Left lung (tissue), 10 donors: ENCODE results near the gene RIGI. TPM values are rescaled to one million over a fixed set of nuclear protein-coding genes. Genes with fewer than 3 reads are reported as not detected.

Source experiments
- ATAC-seq: fragments of 200-7000 bp; cut with Tn5 transposase; one replicate; pipeline ENCODE4 v1.9.1; 2020; ENCODE audit warnings: moderate library complexity
- DNase-seq, 4 donors: peaks; one replicate each; pipeline ENCODE4 v3.0.0-alpha.2; 2013 to 2020
- H3K27ac ChIP-seq, 2 donors: fragments of 200-600 bp; sonication (generic) in 1 of 2; one replicate each; pipeline versions ENCODE4 v1.5.0 to v1.8.0; 2020 to 2021
- H3K27me3 ChIP-seq, 2 donors: fragments of 200-600 bp; sonication (generic) in 1 of 2; one replicate each; pipeline versions ENCODE4 v1.5.0 to v1.8.0; 2020 to 2021
- H3K36me3 ChIP-seq, 2 donors: fragments of 200-600 bp; sonication (generic) in 1 of 2; one replicate each; pipeline versions ENCODE4 v1.5.0 to v1.8.0; 2020 to 2021
- H3K4me1 ChIP-seq, 2 donors: fragments of 200-600 bp; one replicate each; pipeline ENCODE4 v1.8.0; 2021
- H3K4me3 ChIP-seq, 2 donors: fragments of 200-600 bp; sonication (generic) in 1 of 2; one replicate each; pipeline versions ENCODE4 v1.5.0 to v1.8.0; 2020 to 2021; ENCODE audit warnings: mild to moderate bottlenecking in 1 of 2
- H3K9me3 ChIP-seq, 2 donors: fragments of 200-600 bp; sonication (generic) in 1 of 2; one replicate each; pipeline versions ENCODE4 v1.5.0 to v1.8.0; 2020 to 2021
- CTCF ChIP-seq, 2 donors: fragments of 200-600 bp; sonication (generic) in 1 of 2; IDR thresholded peaks; one replicate each; pipeline versions ENCODE4 v1.5.0 to v1.8.0; 2021; ENCODE audit warnings: antibody characterized with exemption in 2 of 2
- intact Hi-C, 2 donors: fragments of 100-400 bp; cut with DNase I; formaldehyde crosslinking; loops; one replicate each; pipeline versions ENCODE4 v1.11.2 to v1.14.2; 2022
- polyA plus RNA-seq, 6 donors: library from polyadenylated mRNA; unstranded; fragments of 120-200 nt; gene quantifications; one replicate each; pipeline ENCODE4 v1.2.1, GENCODE V29; 2013; ENCODE audit not compliant: insufficient read length in 6 of 6
- total RNA-seq, 2 donors: library from RNA; stranded (reverse); fragmentation: NEBNext Ultra II Directional; extraction: Animal tissue kit (Norgen Biotek cat#: 25700); gene quantifications; one replicate each; pipeline ENCODE4 v1.2.1, GENCODE V29; 2021
- donor health status: DM: no; HTN: yes; CAD: no.
- donor health status: DM: no; HTN: no; CAD: no.

RIGI gene
- total and polyA plus RNA-seq, 8 donors = 11.2 to 15.6 (median 13.7) TPM

- peaks cover 19 to 34% of the 10 kb centered on the region in 2 donors for H3K4me1 ChIP-seq
- intact Hi-C loops = loop anchor here (10.0 kb wide), 2 partner anchors 137 to 187 kb away; partner anchors contain the start of gene ACO1 (in 1 of the 2)
- DNase-seq (peak in 2 of 4 donors; percentile 52 to 71), ATAC-seq (peak; percentile 96)
- H3K36me3 ChIP-seq = peaks cover 0 to 16% of the 10 kb centered on the region in 2 donors
- H3K9me3 ChIP-seq = no peaks in the 10 kb centered on the region
- peak overlapping the region; percentile 82 to 85 for H3K27ac ChIP-seq
- no peaks in the 10 kb centered on the region for H3K27me3 ChIP-seq
- H3K4me3 ChIP-seq = peak overlapping the region; percentile 74 to 81
- peak; percentile 42 to 69 for TF ChIP-seq CTCF (IDR thresholded peaks at IDR 0.05)
These were observed 46.2 kb upstream of the RIGI start for GRCh38 chr9:32571969-32572899.

- ATAC-seq (no peak), DNase-seq (no peak)
- intact Hi-C loops = loop anchor here (10.0 kb wide), 2 partner anchors 135 to 185 kb away; partner anchors contain the start of gene ACO1 (in 1 of the 2)
- no peak overlapping the region for H3K27ac ChIP-seq
- H3K4me3 ChIP-seq = no peak overlapping the region
- TF ChIP-seq CTCF (IDR thresholded peaks at IDR 0.05) = no peak
- peaks cover 0 to 35% of the 10 kb centered on the region in 2 donors for H3K36me3 ChIP-seq
- H3K27me3 ChIP-seq = no peaks in the 10 kb centered on the region
- H3K4me1 ChIP-seq = peaks cover 19 to 34% of the 10 kb centered on the region in 2 donors
- H3K9me3 ChIP-seq = no peaks in the 10 kb centered on the region
These were observed 44.3 kb upstream of the RIGI start for GRCh38 chr9:32570262-32570661.

DNA sequence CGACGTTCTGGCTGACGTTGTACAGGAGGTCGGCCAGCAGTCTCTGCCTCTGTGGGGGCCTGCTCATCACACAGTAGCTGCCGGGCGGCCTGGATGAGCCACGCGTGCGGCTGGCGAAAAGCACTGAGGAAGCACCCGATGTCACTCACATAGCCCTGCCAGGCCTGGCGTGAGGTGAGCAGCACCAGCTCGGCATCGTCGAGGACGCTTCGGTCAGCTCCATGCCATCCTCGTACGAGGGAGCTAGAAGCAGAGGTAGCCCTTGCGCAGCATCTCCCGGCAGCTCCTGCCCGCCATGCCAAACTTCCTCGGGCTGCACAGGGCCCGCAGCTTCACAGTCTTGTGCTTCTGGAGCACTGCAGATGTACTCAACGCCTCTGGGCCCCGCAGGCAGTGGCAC lies 40.8 kb upstream of the RIGI start:
- intact Hi-C loops = no loop called here
- H3K4me3 ChIP-seq = no peak overlapping the region
- no peak overlapping the region for H3K27ac ChIP-seq
- H3K4me1 ChIP-seq = peaks cover 9 to 19% of the 10 kb centered on the region in 2 donors
- DNase-seq = peak in 1 of 4 donors; percentile 73
- H3K27me3 ChIP-seq = no peaks in the 10 kb centered on the region
- H3K36me3 ChIP-seq = peaks cover 0 to 42% of the 10 kb centered on the region in 2 donors
- no peaks in the 10 kb centered on the region for H3K9me3 ChIP-seq
- TF ChIP-seq CTCF (IDR thresholded peaks at IDR 0.05) = no peak
- ATAC-seq = no peak

GRCh38 chr9:32565967-32566366 lies 40.0 kb upstream of the RIGI start:
- ATAC-seq = no peak
- Histone ChIP-seq H3K4me1 (peaks cover under 1 to 12% of the 10 kb centered on the region in 2 donors), H3K4me3 (no peak overlapping the region), H3K27me3 (no peaks in the 10 kb centered on the region), H3K27ac (no peak overlapping the region), H3K36me3 (peaks cover 0 to 42% of the 10 kb centered on the region in 2 donors), H3K9me3 (no peaks in the 10 kb centered on the region)
- TF ChIP-seq CTCF (IDR thresholded peaks at IDR 0.05) = no peak
- no peak for DNase-seq
- intact Hi-C loops = no loop called here

DNA sequence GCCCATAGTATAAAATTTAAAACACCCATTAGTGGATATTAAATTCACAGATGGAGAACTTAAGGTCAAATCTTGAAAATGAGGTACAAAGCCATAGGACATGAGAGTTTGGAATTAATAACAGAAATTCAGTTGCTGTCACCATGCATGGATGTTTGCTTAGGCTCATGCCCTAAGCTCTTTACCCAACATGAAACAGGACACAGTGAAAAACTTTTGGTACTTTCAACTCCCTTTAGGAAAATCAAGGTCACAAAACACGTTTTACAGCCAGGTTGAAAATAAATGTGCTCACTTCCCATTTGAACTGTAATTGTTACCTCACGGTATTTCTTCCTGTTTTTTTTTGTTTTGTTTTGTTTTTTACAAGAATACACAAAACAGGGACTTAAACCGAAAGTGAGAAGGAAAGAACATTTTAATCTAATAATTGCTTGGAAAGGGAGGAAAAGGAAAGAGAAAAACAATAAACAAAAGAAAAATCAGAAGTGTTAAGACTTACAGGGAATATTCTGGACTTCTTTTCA lies 32.5 kb upstream of the RIGI start:
- Histone ChIP-seq H3K27ac (peak overlapping the region in 1 of 2 donors; percentile 66), H3K9me3 (no peaks in the 10 kb centered on the region), H3K36me3 (no peaks in the 10 kb centered on the region), H3K4me3 (no peak overlapping the region), H3K27me3 (no peaks in the 10 kb centered on the region), H3K4me1 (peaks cover 0 to 8% of the 10 kb centered on the region in 2 donors)
- ATAC-seq = no peak
- no peak for TF ChIP-seq CTCF (IDR thresholded peaks at IDR 0.05)
- no peak for DNase-seq
- intact Hi-C loops = no loop called here
